CD4-positive, alpha-beta T cell treated with Interleukin-17A for 1 hour (primary cell): ENCODE data around the gene HAPSTR1.
A peak's percentile ranks its signal among the peaks of the same experiment; 100 is the strongest.
"Not testable (repeated sequence)": the region's sequence is repeated elsewhere in the genome, so short reads cannot be mapped to it uniquely, and the experiment has no call there.

Experiments used
- DNase-seq: peaks from one replicate; pipeline ENCODE4 v3.0.0-alpha.2; 2020

The HAPSTR1 gene, protein sequence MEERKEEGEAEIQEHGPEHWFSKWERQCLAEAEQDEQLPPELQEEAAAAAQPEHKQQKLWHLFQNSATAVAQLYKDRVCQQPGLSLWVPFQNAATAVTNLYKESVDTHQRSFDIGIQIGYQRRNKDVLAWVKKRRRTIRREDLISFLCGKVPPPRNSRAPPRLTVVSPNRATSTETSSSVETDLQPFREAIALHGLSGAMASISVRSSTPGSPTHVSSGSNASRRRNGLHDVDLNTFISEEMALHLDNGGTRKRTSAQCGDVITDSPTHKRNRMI

DNA sequence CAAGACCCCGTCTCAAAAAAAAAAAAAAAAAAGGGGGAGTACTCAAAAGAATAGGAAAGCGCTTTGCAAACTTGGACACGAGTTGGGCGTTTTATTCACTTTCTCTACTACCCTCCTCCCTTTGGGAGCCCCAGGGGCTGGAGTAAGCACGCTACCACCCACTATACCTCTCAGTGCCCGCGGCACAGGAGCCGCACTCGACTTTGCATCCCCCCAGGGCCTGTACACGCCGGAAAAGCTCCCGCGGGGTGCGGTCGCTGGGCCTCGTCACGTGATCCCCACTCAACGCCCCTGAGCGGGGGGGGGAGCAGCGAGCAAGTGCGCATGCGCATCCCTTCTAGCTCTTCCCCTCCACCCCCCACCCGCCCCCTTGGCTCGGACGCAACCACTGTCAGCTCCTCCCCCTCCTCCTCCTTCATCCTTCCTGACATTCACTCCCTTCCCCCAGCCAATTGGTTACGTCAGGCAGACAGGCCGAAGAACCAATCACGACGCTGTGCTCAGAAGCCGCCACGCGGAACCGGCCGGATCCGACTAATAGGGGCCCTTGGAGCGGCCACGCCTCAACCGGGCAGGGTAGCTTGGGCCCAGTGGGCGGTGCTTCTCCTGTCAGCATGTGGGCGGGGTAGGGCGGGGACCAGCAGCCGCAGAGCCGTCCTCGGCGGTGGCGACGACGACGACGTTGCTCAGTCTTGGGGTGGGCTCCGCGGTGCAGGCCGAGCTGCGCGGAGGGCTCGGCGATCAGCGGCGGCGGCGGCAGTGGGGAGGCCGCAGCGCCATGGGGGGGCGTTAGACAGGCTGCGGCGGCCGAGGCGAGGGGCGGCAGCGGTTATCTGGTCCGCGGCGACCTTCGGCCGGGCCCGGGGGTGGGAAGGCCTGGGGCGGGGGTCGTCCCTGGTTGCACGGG lies at the start of gene HAPSTR1:
HAPSTR1 (plus strand) TSS at position 685 of the 907 bp plus-strand sequence. CDS start 401 bp downstream, outside the sequence.
- DNase-seq = peak; percentile 100

DNA sequence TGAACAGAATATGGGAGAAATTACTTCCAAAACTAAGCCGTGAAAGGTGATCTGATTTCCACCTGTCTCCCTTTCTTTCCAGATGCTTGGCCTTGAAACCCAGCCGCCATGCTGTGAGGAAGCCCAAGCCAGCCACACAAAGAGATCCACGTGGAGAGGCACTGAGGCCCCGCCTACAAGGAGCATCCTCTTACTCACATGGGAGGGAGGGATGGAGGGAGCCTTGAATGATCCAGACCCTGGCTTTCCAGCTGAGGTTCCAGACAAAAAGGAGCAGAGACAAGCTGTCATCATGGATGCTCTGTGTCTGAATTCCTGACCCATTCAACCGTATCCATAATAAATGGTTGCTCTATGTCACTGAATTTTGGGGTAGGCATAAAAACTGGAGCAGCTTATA lies 48.9 kb upstream of the HAPSTR1 start:
- no peak for DNase-seq

DNA sequence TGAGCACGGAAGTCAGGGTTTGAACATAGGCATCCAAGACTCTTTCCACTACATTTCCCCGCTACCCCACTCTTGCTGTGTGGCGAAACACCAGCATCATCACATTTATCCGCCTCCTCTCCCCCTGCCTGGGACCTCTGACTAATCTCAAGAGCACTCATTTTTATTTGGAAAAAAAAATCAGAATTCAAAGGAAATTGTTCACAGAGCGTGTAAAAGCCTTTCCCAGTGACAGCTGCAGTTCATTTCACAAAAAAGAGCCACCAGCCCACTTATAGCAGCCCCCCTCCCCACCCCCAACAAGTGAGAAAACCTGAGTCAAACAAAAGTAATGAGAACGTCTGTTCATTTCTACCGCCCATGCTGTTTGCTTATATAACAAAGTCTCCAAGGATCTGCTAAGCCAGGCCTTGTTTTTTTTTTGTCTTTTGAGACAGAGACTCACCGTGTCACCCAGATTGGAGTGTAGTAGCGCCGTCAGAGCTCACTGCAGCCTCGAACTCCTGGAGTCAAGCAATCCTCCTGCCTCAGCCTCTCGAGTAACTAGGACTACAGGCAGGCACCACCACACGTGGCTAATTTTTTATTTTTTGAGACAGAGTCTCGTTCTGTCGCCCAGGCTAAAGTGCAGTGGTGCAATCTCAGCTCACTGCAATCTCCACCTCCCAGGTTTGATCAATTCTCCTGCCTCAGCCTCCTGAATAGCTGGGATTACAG lies 48.3 kb upstream of the HAPSTR1 start:
- no peak for DNase-seq

DNA sequence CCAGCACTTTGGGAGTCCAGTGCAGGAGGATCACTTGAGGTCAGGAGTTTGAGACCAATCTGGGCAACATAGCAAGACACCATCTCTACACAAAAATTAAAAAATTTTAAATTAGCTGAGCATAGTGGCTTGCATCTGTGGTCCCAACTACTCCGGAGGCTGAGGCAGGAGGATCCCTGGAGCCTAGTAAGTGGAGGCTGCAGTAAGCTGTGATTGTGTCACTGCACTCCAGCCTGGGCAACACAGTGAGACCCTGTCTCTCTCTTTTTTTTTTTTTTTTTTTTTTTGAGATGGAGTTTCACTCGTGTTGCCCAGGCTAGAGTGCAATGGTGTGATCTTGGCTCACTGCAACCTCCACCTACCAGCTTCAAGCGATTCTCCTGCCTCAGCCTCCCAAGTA lies 45.9 kb upstream of the HAPSTR1 start:
- not testable (repeated sequence) for DNase-seq

DNA sequence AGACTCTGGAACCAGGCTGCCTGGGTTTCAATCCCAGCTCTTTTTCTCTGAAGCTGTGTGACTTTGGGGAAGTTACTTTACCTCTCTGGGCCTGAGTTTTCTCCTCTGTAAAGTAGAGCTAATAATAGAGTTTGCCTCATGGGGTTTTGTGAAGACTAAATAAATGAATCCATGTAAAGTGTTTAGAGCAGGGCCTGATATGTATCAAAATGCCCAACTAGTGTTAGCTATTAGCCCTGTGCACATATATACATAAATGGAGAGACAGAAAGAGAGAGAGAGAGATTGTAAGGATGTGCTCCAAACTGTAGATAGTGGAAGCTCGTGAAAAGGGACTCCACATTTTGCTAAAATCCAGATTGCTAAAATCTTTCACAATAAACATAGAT lies 44.8 kb upstream of the HAPSTR1 start:
- DNase-seq = no peak

DNA sequence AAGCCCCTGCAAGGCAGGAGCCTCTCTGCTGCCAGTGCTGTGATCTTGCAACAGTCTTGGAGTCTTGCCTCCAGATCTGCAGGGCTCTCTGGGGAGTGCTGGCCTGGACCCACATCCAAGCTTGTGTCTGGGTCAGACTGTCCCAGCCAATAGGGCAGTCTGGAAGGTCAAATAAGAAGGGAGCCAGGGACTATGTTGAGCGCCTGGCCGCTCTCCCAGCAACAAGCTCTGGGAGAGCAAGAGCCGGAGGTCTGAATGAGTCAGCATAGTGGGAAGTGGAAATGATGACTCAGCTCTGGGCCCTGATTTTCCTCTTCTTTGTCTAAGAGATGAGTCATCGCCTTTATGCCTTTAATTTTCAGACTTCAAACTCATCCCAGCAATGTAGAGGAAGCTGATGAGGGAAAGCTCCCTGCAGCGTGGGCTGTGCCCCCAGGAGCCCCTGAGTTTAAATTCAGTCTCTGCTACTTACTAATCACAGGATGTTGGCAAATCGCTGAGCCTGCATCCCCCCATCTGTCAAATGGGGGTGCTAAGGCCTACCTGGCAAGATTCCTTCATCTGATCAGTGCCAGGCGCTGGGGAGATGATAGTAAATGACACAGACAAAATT lies 43.6 kb upstream of the HAPSTR1 start:
- peak; percentile 29 for DNase-seq

DNA sequence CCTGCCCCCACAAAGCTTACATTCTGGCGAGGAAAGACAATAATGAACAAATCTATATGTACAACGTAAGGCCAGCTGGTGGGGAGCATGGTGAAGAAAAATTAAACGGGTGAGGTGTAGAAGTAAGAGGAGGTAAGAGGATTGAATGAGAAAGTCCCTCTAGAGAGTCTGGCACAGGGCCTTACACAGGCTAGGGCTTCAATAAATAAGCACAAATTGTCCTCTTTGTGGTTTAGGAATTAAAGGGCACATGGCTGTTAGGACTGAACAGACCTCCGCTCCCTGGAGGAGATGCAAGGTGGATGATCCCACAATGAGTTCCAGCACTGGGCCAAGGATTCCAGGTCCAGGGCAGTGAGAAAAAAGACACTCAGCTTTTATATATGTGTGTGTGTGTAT lies 43.1 kb upstream of the HAPSTR1 start:
- no peak for DNase-seq

DNA sequence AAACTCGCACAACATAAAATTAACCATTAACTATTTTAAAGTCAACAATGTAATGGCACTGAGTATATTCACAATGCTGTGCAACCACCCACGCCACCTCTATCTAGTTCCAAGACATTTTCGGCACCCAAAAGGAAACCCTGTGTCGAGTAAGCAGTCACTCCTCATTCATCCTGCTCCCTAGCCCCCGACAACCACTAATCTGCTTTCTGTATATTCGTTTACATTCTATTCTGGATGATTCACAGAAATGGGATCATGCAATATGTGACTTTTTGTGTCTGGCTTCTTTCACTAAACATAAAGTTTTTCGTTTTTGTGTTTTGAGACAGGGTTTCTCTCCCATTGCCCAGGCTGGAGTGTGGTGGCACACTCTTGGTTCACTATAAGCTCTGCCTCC lies 42.2 kb upstream of the HAPSTR1 start:
- no peak for DNase-seq

DNA sequence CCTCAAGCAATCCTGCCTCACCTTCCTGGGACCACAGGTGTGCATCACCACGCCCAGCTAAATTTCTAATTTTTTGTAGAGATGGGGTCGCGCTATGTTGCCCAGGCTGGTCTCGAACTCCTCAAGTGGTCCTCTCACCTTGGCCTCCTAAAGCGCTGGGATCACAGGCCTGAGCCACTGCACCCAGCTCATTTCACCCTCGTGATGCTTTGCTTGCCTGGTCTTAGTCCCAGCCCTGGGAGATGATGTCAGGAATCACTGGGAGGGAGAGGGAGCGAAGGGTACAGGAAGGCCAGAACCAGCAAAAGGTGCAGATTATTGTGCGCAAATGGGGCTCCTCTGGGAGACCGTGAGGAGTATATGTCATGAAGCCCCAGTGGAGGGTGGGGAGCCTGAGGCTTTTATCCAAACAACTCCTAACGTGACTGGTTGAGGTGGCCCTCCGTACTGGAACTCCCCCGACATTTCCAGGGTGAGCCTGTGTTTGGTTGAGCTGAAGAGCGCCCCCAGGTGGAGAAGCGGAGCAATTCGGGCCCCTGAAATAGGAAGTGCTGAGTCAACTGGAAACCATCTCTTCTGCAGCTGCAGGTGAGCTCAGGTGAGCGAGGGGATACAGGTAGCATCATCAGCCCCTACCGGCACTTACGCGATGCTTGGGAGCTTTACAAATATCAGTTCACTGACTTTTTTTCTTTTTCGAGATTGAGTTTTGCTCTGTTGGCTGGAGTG lies 41.2 kb upstream of the HAPSTR1 start:
- DNase-seq = peak; percentile 9

DNA sequence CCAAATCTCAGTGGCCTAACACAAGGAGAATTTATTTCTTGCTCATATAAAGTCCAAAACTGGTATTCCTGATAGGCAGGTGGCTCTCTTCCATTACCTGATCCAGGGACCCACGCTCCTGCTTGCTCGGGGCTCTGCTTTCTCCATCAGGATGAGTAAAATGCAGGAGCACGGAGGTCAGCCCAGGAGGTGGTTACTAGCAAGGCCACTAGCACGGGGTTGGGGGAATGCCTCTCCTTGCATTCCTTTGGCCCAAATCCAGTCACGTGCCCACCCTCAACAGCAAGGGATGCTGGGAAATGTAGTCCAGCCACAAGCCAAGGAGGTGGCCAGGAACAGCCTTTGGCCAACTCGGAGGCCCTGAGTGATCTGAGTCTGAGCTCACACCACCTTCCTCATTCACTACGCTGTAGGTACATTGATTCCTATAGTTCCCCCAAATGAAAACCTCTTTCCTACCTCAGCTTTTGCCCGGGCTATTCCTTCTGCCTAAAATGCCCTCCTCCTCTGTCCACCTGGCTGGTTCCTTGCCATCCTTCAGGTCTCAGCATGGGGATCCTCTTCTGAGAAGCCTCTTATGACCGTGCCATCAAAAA lies 38.3 kb upstream of the HAPSTR1 start:
- peak; percentile 4 for DNase-seq

DNA sequence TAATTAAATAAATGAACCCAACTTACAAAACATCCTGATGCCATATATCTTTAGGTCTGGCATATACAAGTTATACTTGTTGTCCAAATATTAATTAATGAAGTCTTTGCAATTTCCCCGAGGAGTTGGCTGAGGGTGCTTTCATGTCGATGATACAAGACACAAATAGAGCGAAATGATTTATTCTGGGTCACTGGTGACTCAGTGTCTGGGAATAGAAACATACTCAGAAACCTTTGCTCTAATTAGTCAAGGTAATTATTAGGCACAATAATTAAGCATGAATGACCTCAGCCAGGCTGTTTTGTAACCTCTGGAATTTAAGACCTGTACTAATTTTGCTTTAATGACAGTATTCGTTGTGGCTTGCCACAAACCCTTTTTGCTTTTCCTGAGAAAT lies 37.0 kb upstream of the HAPSTR1 start:
- no peak for DNase-seq

DNA sequence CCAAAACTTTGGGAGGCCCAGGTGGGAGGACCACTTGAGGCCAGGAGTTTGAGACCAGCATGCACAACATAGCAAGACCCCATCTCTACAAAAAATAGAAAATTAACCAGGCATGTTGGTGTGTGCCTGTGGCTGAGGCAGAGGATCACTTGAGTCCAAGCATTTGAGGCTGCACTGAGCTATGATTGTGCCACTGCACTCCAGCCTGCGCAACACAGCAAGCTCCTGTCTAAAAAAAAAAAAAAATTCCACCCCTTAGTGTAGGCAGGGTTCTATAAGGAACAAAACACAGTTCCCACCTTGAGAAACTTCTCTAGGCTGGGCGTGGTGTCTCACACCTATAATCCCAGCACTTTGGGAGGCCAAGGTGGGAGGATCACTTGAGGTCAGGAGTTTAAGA lies 36.3 kb upstream of the HAPSTR1 start:
- no peak for DNase-seq

DNA sequence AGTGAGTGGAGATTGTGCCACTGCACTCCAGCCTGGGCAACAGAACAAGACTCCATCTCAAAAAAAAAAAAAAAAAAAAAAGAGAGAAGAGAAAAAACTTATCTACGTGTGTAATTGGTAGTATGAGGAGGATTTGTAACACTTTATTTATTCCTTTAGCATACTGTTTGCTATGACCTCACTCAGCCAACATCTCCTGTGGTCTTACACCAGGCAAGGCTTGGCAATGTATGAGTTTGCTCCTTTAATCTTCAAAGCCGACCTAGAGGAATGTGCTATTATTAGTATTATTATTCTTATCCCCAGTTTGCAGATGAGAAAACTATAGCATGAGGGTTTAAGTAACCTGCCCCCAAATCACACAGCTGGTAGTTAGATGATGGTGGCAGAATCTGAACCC lies 35.8 kb upstream of the HAPSTR1 start:
- DNase-seq = no peak

DNA sequence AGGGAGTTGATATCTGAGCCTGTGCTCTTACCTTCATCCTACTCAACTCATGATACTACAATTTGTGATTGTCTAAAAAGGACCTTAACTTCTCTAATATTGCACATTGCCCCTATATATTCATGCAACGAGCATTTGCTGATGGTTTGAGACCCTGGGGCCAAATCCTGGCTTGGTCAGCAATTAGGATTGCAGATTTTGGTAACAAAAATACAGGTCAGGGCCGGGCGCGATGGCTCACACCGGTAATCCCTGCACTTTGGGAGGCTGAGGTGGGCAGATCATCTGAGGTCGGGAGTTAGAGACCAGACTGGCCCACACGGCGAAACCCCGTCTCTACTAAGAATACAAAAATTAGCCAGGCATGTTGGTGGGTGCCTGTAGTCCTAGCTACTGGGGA lies 35.4 kb upstream of the HAPSTR1 start:
- no peak for DNase-seq

DNA sequence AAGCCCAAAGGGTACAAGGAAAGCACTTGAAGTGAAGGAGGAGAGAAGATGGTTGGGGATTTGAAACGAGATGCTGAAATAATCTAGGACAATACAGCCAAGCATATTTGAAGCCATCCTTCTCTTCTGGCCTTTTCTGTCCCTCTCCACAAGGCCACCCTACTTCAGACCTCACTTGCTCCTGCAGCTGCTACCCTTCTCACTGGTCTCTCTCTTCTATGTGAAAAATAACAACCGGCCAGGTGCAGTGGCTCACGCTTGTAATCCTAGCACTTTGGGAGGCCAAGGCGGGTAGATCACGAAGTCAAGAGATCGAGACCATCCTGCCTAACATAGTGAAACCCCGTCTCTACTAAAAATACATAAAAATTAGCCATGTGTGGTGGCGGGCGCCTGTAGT lies 33.2 kb upstream of the HAPSTR1 start:
- no peak for DNase-seq

DNA sequence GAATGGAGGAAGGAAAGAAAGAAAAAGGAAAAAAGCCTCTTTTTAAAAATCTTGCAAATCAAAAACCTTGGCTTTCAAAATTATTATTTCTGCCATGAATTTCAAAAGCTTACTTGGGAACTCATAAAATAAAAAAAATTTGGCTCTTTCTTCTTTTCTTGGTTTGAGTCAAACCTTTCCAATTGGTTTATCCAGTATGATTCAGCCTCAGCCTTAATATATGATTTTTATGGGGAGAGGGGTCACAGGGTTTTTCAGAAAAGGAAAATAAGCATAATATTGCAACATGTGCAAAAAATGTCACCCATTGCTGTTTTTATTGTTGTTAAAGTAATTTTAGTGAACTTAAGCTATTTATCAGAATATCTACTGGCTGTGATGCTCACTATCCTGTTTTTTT lies 31.2 kb upstream of the HAPSTR1 start:
- no peak for DNase-seq

DNA sequence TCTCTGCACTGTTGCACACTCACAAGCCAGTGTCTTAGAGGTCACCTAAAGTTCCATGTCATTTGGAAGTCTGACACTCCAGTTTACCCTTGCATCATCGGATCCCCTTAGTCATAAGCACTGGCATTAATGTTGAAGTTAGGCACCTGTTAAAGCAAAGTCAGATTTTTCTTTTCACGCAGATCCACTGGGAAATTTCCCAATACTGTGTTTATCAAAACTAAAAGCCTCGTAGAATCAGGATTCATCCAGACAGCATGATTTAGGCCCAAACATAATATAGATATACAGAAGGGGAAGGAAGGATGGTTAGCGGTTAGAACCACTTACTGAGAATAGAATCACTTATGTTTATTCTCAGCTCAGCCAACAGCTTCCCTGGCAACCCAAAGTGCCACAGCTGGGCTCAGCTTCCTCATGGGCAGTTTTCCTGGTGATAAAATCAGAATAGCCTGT lies 30.1 kb upstream of the HAPSTR1 start:
- no peak for DNase-seq

DNA sequence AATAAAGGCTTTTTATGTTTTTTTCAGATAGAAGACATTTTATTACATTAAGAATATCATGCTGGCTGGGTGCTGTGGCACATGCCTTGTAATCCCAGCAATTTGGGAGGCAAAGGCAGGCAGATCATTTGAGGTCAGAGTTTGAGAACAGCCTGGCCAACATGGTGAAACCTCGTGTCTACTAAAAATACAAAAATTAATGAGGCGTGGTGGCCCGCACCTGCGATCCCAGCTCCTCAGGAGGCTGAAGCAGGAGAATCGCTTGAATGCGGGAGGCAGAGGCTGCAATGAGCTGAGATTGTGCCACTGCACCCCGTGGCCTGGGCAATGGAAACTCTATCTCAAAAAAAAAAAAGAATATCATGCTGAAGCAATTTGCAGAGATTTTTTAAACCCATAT lies 29.1 kb upstream of the HAPSTR1 start:
- DNase-seq = no peak

DNA sequence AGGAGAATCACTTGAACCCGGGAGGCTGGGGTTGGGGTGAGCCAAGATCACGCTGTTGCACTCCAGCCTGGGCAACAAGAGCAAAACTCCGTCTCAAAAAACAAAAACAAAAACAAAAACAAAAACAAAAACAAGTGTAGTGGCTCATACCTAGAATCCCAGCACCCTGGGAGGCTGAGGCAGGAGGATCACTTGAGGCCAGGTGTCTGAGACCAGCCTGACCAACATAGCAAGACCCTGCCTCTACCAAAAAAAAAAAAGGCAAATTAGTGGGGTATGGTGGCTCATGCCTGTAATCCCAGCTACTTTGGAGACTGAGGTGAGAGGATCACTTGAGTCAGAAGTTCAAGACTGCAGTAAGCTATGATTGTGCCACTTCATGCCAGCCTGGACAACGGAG lies 26.4 kb upstream of the HAPSTR1 start:
- DNase-seq = no peak

DNA sequence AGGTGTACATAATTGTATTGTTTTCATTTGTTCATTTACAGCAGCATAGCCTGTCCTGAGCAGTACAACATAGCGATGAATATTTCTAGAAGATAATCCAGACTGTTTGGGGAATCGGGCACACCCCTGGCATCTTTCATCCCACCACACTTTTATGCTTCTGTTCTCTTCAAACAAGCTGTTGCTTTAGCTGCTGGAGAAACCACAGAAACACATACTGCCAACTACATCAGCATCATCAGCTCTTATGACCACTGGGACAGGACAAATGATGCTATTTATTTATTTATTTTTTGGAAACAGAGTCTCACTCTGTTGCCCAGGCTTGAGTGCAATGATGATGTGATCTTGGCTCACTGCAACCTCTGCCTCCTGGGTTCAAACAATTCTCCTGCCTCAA lies 22.6 kb upstream of the HAPSTR1 start:
- no peak for DNase-seq

DNA sequence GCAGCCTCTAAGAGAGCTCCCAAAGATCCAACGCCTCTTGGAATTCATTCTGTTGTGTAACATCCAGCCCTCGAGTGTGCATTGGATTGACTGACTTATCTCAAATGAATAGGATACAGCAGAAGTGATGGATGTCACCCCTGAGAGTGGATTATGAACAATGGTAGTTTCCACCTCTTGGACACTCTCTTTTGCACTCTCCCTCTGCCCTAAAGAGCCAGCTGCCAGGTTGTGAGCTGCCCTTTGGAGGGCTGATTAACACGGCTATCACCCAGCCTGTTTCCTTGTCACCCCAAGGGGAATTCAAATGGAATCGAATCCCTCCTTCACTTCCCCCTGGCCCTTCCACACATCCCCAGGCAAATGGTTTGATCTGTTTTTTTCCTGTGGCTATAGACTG lies 21.2 kb upstream of the HAPSTR1 start:
- no peak for DNase-seq

DNA sequence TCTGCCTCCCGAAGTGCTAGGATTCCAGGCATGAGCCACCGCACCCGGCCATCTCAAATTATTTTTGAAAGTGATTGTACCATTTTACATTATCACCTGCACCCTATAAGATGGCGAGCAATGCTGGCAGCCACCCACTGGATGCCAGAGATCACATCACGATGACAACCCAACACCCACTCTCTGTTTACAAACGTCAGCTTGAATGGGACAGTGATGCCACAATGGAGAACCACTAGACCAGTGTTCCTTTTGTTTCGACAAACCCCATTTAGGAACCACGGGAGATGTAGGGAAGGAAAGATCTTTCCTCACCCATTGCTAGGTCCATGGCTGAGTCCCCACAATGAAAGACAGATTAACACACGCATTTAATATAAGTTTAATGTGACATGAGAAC lies 20.1 kb upstream of the HAPSTR1 start:
- DNase-seq = no peak
